Upper lobe of left lung (tissue), 6 donors: ENCODE data around the gene KCNC1. TPM values are rescaled to one million over a fixed set of nuclear protein-coding genes. Genes with fewer than 3 reads are reported as not detected.

Experiments
- ATAC-seq, 2 donors: fragments of 200-7000 bp; cut with Tn5 transposase; one replicate each; pipeline ENCODE4 v1.9.1; 2022; ENCODE audit warnings: mild to moderate bottlenecking in 2 of 2, moderate library complexity in 2 of 2; ENCODE audit not compliant: low FRiP score in 2 of 2
- DNase-seq, 2 donors: peaks; one replicate each; pipeline ENCODE4 v3.0.0-alpha.2; 2019 to 2020
- H3K27ac ChIP-seq, 4 donors: fragments of 200-600 bp; sonication (generic); one replicate each; pipeline ENCODE4 v1.5.1; 2016 to 2019
- H3K27me3 ChIP-seq, 4 donors: fragments of 200-600 bp; sonication (generic); one replicate each; pipeline ENCODE4 v1.5.1; 2017 to 2019
- H3K36me3 ChIP-seq, 4 donors: fragments of 200-600 bp; sonication (generic); one replicate each; pipeline ENCODE4 v1.5.1; 2016 to 2019
- H3K4me1 ChIP-seq, 4 donors: fragments of 200-600 bp; sonication (generic); one replicate each; pipeline ENCODE4 v1.5.1; 2018 to 2019
- H3K4me3 ChIP-seq, 4 donors: fragments of 200-600 bp; sonication (generic); one replicate each; pipeline ENCODE4 v1.5.1; 2017 to 2019; ENCODE audit warnings: mild to moderate bottlenecking in 2 of 4, moderate library complexity in 1 of 4
- H3K9me3 ChIP-seq, 4 donors: fragments of 200-600 bp; sonication (generic); one replicate each; pipeline ENCODE4 v1.5.1; 2018 to 2019
- CTCF ChIP-seq, 6 experiments: fragments of 450-650 bp in 4 of 6; fragments of 200-600 bp in 2 of 6; sonication (generic) in 2 of 6; IDR thresholded peaks; one replicate each; pipeline ENCODE4 v1.5.1; 2016 to 2019; ENCODE audit warnings: antibody characterized with exemption in 6 of 6
- EP300 ChIP-seq, 4 donors: sonication (generic); formaldehyde crosslinking; IDR thresholded peaks; one replicate each; pipeline ENCODE4 v1.5.1; 2017; ENCODE audit warnings: antibody characterized with exemption in 4 of 4, control low read depth in 2 of 4
- POLR2A ChIP-seq, 4 donors: fragments of 450-650 bp; IDR thresholded peaks; one replicate each; pipeline ENCODE4 v1.5.1; 2016 to 2017; ENCODE audit warnings: antibody characterized with exemption in 4 of 4, mild to moderate bottlenecking in 2 of 4
- POLR2AphosphoS5 ChIP-seq, 2 donors: sonication (generic); formaldehyde crosslinking; IDR thresholded peaks; one replicate each; pipeline ENCODE4 v1.5.1; 2017; ENCODE audit warnings: antibody characterized with exemption in 2 of 2
- WGBS, 2 donors: methylation state at CpG; one replicate each; pipeline ENCODE4 v1.1.5; 2017 to 2018; 5-methylcytosine and 5-hydroxymethylcytosine counted together
- total RNA-seq, 6 donors: library from RNA; depleted of rRNA in 4 of 6; stranded (reverse); fragments of >200 nt in 4 of 6; gene quantifications; one replicate each; pipeline versions ENCODE4 v1.1.0 to v1.2.1, GENCODE V29; 2016 to 2021
- donor health status: DM: no; HTN: no; CAD: no; lungs with moderate emphysema.
- donor health status: DM: no; HTN: yes; CAD: no; lungs with severe emphysema.

The KCNC1 gene
- total RNA-seq, 6 donors from 2014 or later = not detected

- Histone ChIP-seq H3K4me1 (no peaks in the 10 kb centered on the region), H3K27ac (no peak overlapping the region), H3K9me3 (no peaks in the 10 kb centered on the region), H3K36me3 (no peaks in the 10 kb centered on the region), H3K27me3 (no peaks in the 10 kb centered on the region), H3K4me3 (no peak overlapping the region)
- TF ChIP-seq POLR2AphosphoS5 (IDR thresholded peaks at IDR 0.05) (no peak), POLR2A (IDR thresholded peaks at IDR 0.05) (no peak), EP300 (IDR thresholded peaks at IDR 0.05) (no peak), CTCF (IDR thresholded peaks at IDR 0.05) (no peak)
- ATAC-seq (no peak), DNase-seq (peak in 1 of 2 donors; percentile 9)
- 85 to 88% methylated on average over 10 to 12 of the region's 12 CpGs for WGBS, 2 donors
These were observed 46.6 kb downstream of the KCNC1 start for GRCh38 chr11:17781221-17781620.

- ATAC-seq (no peak), DNase-seq (peak in 1 of 2 donors; percentile 8)
- no peak overlapping the region for H3K27ac ChIP-seq
- 84 to 90% methylated on average over 12 of the region's 12 CpGs for WGBS, 2 donors
- no peaks in the 10 kb centered on the region for H3K36me3 ChIP-seq
- no peaks in the 10 kb centered on the region for H3K27me3 ChIP-seq
- TF ChIP-seq EP300 (IDR thresholded peaks at IDR 0.05) (no peak), POLR2A (IDR thresholded peaks at IDR 0.05) (no peak), CTCF (IDR thresholded peaks at IDR 0.05) (no peak), POLR2AphosphoS5 (IDR thresholded peaks at IDR 0.05) (no peak)
- H3K4me1 ChIP-seq = no peaks in the 10 kb centered on the region
- no peak overlapping the region for H3K4me3 ChIP-seq
- no peaks in the 10 kb centered on the region for H3K9me3 ChIP-seq
These were observed 47.0 kb downstream of the KCNC1 start for GRCh38 chr11:17781626-17782025.

DNA sequence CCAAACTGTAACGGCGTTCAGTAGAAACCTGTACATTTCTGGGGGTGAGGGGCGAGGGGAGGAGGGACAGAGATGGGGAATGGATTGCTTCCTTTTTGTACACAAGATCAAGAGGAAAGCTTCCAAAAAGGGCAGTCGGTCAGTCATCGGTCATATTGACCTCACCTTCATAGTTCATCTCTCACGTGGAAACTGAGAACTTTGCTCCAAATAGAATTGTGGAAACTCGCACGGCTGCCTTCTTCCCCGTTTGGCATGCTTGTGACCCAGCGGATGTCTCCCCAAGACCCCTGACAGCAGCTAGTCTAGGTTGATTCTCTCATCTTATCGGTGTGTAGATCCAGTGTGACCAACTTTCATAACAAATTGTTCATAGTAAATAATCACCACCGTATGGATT is 47.6 kb downstream of the KCNC1 start:
- Histone ChIP-seq H3K4me3 (no peak overlapping the region), H3K27me3 (no peaks in the 10 kb centered on the region), H3K4me1 (no peaks in the 10 kb centered on the region), H3K27ac (no peak overlapping the region), H3K9me3 (no peaks in the 10 kb centered on the region), H3K36me3 (no peaks in the 10 kb centered on the region)
- ATAC-seq = no peak
- no peak for DNase-seq
- TF ChIP-seq CTCF (IDR thresholded peaks at IDR 0.05) (no peak), POLR2A (IDR thresholded peaks at IDR 0.05) (no peak), POLR2AphosphoS5 (IDR thresholded peaks at IDR 0.05) (no peak)
- WGBS, 2 donors = 88 to 91% methylated on average over 12 of the region's 12 CpGs

DNA sequence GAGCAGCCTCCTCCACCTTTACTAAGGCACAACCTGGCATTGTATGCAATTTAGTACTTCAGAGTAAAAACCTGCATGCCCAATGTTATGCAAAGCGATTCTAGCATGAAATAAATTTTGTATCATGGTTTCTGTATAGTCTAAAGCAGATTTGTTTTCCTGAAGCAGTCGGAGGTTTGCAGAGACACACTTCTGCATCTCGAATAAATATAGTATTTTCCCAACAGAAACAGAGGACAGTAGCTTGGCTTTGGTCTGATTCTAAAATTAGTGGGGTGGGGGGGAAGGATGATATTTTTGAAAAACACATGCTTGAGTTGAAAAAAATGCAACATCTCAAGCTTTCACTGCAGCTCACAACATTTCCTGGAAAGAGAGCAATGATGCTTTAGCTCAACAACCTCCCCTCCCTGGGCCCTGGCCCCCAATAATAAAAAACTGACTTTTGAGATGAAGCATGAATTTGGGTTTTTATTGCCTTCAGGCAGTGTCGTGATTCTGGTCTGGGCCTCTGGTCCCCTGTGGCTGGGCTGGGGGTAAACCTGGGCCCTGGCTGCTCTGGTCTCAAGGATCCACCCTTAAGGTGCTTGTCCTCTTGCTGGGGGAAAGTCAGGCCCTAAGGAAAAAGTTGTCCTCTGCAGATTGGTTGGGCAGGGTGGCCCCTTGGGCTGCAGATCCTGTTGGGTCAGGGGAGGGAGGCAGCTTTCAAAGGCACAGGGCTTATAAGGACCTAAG is 48.2 kb downstream of the KCNC1 start:
- no peaks in the 10 kb centered on the region for H3K4me1 ChIP-seq

More for the DNA sequence above, 48.2 kb downstream of the KCNC1 start:
- no peaks in the 10 kb centered on the region for H3K9me3 ChIP-seq
- no peaks in the 10 kb centered on the region for H3K27me3 ChIP-seq
- TF ChIP-seq CTCF (IDR thresholded peaks at IDR 0.05) = no peak
- no peak for TF ChIP-seq EP300 (IDR thresholded peaks at IDR 0.05)
- TF ChIP-seq POLR2A (IDR thresholded peaks at IDR 0.05) = no peak
- TF ChIP-seq POLR2AphosphoS5 (IDR thresholded peaks at IDR 0.05) = no peak
- ATAC-seq = no peak
- 77 to 86% methylated on average over 4 of the region's 4 CpGs for WGBS, 2 donors
- no peaks in the 10 kb centered on the region for H3K36me3 ChIP-seq
- DNase-seq = no peak
- no peak overlapping the region for H3K4me3 ChIP-seq
- no peak overlapping the region for H3K27ac ChIP-seq
